Measurements from ENCODE around the gene CDC42BPB. TPM values are rescaled to one million over a fixed set of nuclear protein-coding genes. Genes with fewer than 3 reads are reported as not detected.

CDC42BPB gene
- total RNA-seq, 2 experiments from 2014 or later: 6.6 to 7.6 TPM

DNA sequence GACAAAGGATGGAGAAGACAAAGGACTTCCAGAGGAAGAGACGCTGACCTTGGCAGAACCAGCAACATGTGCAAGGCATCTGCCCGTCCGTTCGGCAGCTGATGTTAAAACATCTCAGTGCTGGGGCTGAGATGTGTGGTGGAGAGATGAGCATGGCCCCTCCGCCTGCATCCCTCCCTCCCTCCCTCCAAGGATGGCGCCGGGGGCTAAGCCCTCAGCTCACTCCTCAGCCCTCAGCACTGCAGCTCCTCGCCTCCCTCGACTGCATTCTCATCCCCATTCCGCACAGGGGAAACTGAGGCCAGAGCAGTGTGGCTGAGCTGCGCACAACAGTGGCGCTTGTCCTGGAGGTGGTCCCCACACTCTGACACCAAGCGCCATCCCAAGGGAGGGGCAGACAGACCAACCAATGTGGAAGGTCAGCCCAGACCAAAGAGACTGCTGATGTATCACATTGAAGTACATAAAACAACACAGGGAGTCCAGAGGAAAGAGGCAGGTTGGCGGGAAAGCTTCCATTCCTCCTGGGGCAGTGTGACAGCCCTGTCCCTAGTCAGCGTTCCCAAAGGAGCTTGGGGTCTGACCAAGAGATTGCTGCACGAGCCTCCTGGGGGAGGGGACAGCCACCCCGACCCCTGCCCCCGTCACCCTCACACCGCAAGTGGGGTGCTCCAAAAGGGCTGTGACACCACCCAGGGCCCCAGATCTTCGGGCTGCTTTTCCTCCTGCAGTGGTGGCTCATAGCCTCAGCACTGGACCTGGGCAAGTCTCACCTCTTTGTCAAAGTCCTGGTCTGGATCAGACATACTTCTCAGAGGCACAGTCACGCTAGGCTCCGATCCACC lies 119.8 kb downstream of the CDC42BPB start:
- H3K36me3 Mint-ChIP-seq (ENCODE audit: low read depth): no peaks in the 10 kb centered on the region
- Histone ChIP-seq H3K4me1 (ENCODE audit: insufficient read depth, low read length) (no peaks in the 10 kb centered on the region), H3K4me3 (ENCODE audit: low read length) (no peak overlapping the region), H3K27ac (ENCODE audit: low read depth in 1 of 2, low read length in 2 of 2) (no peak overlapping the region), H3K36me3 (ENCODE audit: insufficient read depth, low read length) (no peaks in the 10 kb centered on the region), H3K27me3 (ENCODE audit: control insufficient read depth in 1 of 2, insufficient read depth in 2 of 2, low read length in 2 of 2) (no peaks in the 10 kb centered on the region), H3K9me3 (ENCODE audit: control insufficient read depth in 1 of 2, insufficient read depth in 1 of 2, low read length in 2 of 2) (no peaks in the 10 kb centered on the region)
- no peak for DNase-seq
- intact Hi-C loops (cut with DNase I, micrococcal nuclease): no loop called here
- H3K4me1 Mint-ChIP-seq (ENCODE audit: low read depth): no peaks in the 10 kb centered on the region
- no peak overlapping the region for H3K4me3 Mint-ChIP-seq
- no peak for TF ChIP-seq CTCF (IDR thresholded peaks at IDR 0.05)
- no peaks in the 10 kb centered on the region for H3K9me3 Mint-ChIP-seq
- no peaks in the 10 kb centered on the region for H3K27me3 Mint-ChIP-seq
- CTCF ChIA-PET: no interaction called here
- POLR2A ChIA-PET: no interaction called here
- no peak for ATAC-seq (ENCODE audit: poor library complexity)
- no peak overlapping the region for H3K27ac Mint-ChIP-seq

DNA sequence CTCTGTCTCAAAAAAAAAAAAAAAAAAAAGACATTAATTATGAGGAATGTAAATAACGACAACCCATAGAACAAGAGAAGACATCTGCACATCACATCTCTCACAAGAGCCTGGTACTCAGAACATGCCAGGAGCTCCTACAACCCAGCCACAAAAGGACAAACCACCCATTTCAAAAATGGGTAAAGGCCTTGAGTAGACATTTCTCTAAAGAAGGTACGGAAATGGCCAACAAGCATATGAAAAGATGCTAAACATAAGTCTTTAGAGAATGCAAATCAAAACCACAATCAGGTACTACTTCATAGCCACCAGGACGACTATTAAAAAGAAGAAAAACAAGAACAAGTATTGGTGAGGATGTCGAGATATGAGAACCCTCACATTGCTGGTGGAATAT lies 121.6 kb downstream of the CDC42BPB start:
- ATAC-seq (ENCODE audit: poor library complexity) (no peak), DNase-seq (no peak)
- no peaks in the 10 kb centered on the region for H3K4me1 Mint-ChIP-seq (ENCODE audit: low read depth)
- POLR2A ChIA-PET: no interaction called here
- CTCF ChIA-PET: no interaction called here
- no peak overlapping the region for H3K27ac Mint-ChIP-seq
- Histone ChIP-seq H3K27me3 (ENCODE audit: control insufficient read depth in 1 of 2, insufficient read depth in 2 of 2, low read length in 2 of 2) (peaks cover 5 to 11% of the 10 kb centered on the region in 2 experiments), H3K9me3 (ENCODE audit: control insufficient read depth in 1 of 2, insufficient read depth in 1 of 2, low read length in 2 of 2) (peaks cover 0 to 10% of the 10 kb centered on the region in 2 experiments), H3K36me3 (ENCODE audit: insufficient read depth, low read length) (no peaks in the 10 kb centered on the region), H3K4me1 (ENCODE audit: insufficient read depth, low read length) (peaks cover under 1% of the 10 kb centered on the region), H3K4me3 (ENCODE audit: low read length) (no peak overlapping the region), H3K27ac (ENCODE audit: low read depth in 1 of 2, low read length in 2 of 2) (no peak overlapping the region)
- no peaks in the 10 kb centered on the region for H3K9me3 Mint-ChIP-seq
- H3K27me3 Mint-ChIP-seq: peaks cover 2% of the 10 kb centered on the region
- intact Hi-C loops (cut with DNase I, micrococcal nuclease): no loop called here
- no peak overlapping the region for H3K4me3 Mint-ChIP-seq
- no peak for TF ChIP-seq CTCF (IDR thresholded peaks at IDR 0.05)
- H3K36me3 Mint-ChIP-seq (ENCODE audit: low read depth): no peaks in the 10 kb centered on the region

- Histone ChIP-seq H3K4me3 (ENCODE audit: low read length) (no peak overlapping the region), H3K4me1 (ENCODE audit: insufficient read depth, low read length) (peaks cover 16% of the 10 kb centered on the region), H3K9me3 (ENCODE audit: control insufficient read depth in 1 of 2, insufficient read depth in 1 of 2, low read length in 2 of 2) (peaks cover 0 to 18% of the 10 kb centered on the region in 2 experiments), H3K27ac (ENCODE audit: low read depth in 1 of 2, low read length in 2 of 2) (no peak overlapping the region), H3K36me3 (ENCODE audit: insufficient read depth, low read length) (no peaks in the 10 kb centered on the region), H3K27me3 (ENCODE audit: control insufficient read depth in 1 of 2, insufficient read depth in 2 of 2, low read length in 2 of 2) (peaks cover 22 to 24% of the 10 kb centered on the region in 2 experiments)
- no peak for DNase-seq
- H3K27ac Mint-ChIP-seq: no peak overlapping the region
- ChIA-PET POLR2A (no interaction called here), CTCF (no interaction called here)
- TF ChIP-seq CTCF (IDR thresholded peaks at IDR 0.05): no peak
- H3K4me1 Mint-ChIP-seq (ENCODE audit: low read depth): no peaks in the 10 kb centered on the region
- H3K4me3 Mint-ChIP-seq: no peak overlapping the region
- intact Hi-C loops (cut with DNase I, micrococcal nuclease): no loop called here
- ATAC-seq (ENCODE audit: poor library complexity): no peak
- peaks cover 4% of the 10 kb centered on the region for H3K27me3 Mint-ChIP-seq
- no peaks in the 10 kb centered on the region for H3K9me3 Mint-ChIP-seq
- no peaks in the 10 kb centered on the region for H3K36me3 Mint-ChIP-seq (ENCODE audit: low read depth)
These were observed 123.6 kb downstream of the CDC42BPB start for GRCh38 chr14:102933618-102934231.
